Stimulated activated CD4-positive, alpha-beta T cell treated with anti-CD3 and anti-CD28 coated beads, Interleukin-4, amount 100 ng/mL, for 1 hour (primary cell): Measurements from ENCODE around the gene NRXN3.
"Not testable (repeated sequence)": the region's sequence is repeated elsewhere in the genome, so short reads cannot be mapped to it uniquely, and the experiment has no call there.

Experiments
- DNase-seq: peaks from one replicate; pipeline ENCODE4 v3.0.0-alpha.2; 2020

NRXN3 gene

GRCh38 chr14:79730953-79731352, 1560.8 kb downstream of the NRXN3 start:
- no peak for DNase-seq

GRCh38 chr14:79732911-79733655, 1562.9 kb downstream of the NRXN3 start:
- no peak for DNase-seq

- no peak for DNase-seq
Measured at GRCh38 chr14:79734151-79734550, 1564.0 kb downstream of the NRXN3 start.

- no peak for DNase-seq
Measured at GRCh38 chr14:79734656-79735055, 1564.5 kb downstream of the NRXN3 start.

GRCh38 chr14:79735121-79735520, 1564.9 kb downstream of the NRXN3 start:
- DNase-seq: no peak

GRCh38 chr14:79740066-79740601, 1570.0 kb downstream of the NRXN3 start:
- DNase-seq: no peak

GRCh38 chr14:79742142-79742541, 1572.0 kb downstream of the NRXN3 start:
- DNase-seq: no peak

- DNase-seq: no peak
Measured at GRCh38 chr14:79745046-79745445, 1574.9 kb downstream of the NRXN3 start.

- DNase-seq: no peak
Measured at GRCh38 chr14:79749065-79749464, 1578.9 kb downstream of the NRXN3 start.

GRCh38 chr14:79758985-79759384, 1588.8 kb downstream of the NRXN3 start:
- DNase-seq: no peak

GRCh38 chr14:79764323-79764722, 1594.2 kb downstream of the NRXN3 start:
- DNase-seq: no peak

GRCh38 chr14:79766511-79766910, 1596.3 kb downstream of the NRXN3 start:
- DNase-seq: no peak

- no peak for DNase-seq
Measured at GRCh38 chr14:79767251-79767650, 1597.1 kb downstream of the NRXN3 start.

- not testable (repeated sequence) for DNase-seq
Measured at GRCh38 chr14:79767721-79768120, 1597.5 kb downstream of the NRXN3 start.

- DNase-seq: no peak
Measured at GRCh38 chr14:79781882-79782281, 1611.7 kb downstream of the NRXN3 start.

GRCh38 chr14:79783041-79783440, 1612.9 kb downstream of the NRXN3 start:
- DNase-seq: no peak

- DNase-seq: no peak
Measured at GRCh38 chr14:79786522-79786921, 1616.3 kb downstream of the NRXN3 start.

GRCh38 chr14:79788346-79788745, 1618.2 kb downstream of the NRXN3 start:
- DNase-seq: no peak

- DNase-seq: no peak
Measured at GRCh38 chr14:79791055-79791732, 1621.0 kb downstream of the NRXN3 start.

- no peak for DNase-seq
Measured at GRCh38 chr14:79802093-79802492, 1631.9 kb downstream of the NRXN3 start.

GRCh38 chr14:79805636-79806035, 1635.5 kb downstream of the NRXN3 start:
- no peak for DNase-seq

- DNase-seq: no peak
Measured at GRCh38 chr14:79809849-79810612, 1639.9 kb downstream of the NRXN3 start.

GRCh38 chr14:79820866-79821535, 1650.8 kb downstream of the NRXN3 start:
- no peak for DNase-seq
